NCI-H2171 treated with DMSO at 0.1 percent for 48 hours (cell line): ENCODE data around the gene CD44.

Experiments
- DNase-seq: peaks from one replicate; lab custom pipeline; 2025; lab: John Stamatoyannopoulos, UW

CD44 gene

DNA sequence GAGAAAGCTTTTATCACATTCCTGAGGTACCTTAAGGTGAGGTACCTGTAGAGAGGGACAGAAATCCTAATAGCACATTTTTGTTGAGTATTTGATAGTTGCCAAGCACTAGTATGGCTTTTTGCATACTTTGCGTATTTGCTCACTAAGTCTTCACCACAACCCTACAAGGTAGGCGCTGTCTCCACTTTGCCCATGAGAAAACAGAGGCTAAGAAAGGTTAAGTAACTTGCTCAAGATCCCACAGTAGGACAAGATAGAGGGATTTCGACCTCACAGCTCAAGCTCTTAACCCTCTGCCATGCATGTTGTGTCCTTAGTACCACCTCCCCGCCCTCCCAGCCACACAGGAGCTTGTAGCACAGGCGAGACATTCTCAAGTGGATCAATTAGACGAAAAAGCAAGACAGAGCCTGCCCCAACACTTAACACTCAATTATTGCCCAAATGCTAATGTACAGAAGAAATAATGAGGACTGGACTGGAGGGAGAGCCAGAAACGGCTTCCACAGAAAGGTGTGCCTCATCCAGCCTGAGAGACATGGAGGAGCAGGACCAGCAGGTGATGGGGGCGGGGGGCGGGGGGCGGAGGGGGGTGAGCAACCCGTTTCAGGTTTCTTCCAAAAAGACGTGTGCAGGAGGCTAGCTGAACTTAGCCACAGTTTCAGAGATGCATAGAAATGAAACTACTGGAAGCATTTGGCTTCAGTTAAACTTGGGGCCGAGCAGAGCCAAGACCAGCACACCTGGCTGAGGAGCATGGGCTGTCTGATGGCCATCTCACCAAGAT, 26.7 kb upstream of the CD44 start:
- DNase-seq, result peak; percentile 76

- DNase-seq, result no peak
Observed at GRCh38 chr11:35112846-35113105, 26.2 kb upstream of the CD44 start.

DNA sequence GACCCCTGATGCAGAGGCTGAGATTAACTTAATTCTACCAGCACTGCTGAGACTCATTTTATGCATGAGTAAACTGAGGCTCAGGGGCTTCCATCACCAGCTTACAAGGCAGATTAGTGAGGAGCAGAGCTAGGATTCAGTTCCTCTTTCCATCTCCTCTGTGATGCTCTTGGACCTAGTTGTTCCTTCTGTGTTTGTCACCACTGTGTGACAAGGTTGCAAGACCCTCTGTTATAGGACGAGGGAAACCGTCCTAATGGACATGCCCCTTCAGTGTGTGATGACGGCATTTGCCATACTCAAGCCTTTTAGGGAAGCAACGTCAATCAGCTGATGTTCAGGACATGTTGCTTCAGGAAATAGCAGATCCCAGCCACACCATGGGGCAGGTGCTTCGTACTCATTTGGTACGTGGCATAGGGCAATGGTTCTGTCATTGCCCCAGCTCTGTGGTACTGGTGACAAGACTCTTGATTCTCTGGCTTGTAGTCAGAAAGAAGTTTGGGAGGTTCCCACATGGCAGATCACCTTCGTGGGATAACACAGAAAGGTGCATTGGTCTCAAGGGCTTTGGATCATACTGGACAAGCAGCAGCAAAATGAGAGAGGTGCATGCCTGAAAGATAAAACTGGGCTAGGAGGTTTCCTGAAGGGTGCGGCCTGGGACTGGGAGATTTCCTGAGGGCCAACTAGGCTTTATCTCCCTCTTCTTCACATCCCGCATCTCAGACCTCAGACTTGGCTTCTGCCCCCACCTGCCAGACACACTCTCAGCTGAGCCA, 23.9 kb upstream of the CD44 start:
- no peak for DNase-seq

DNA sequence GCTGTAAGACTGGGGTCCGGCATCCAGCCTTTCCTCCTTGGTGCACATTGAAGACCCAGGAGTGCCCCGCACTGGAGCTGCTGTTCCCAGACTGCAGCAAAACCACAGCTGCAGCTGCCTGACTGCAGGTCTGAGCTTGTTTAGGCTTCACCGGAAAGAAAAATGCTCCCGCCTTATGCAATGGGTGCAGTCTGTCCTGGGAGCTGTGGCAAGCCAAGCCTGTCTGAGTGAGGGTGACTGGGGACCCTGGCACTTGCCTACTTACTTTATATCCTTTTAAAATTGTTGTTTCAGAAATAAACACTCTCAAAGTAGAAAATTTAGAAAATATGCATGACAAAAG, 23.3 kb upstream of the CD44 start:
- DNase-seq, result peak; percentile 17

GRCh38 chr11:35116245-35116644, 22.7 kb upstream of the CD44 start:
- DNase-seq, result no peak

- no peak for DNase-seq
Observed at GRCh38 chr11:35116762-35117640, 22.0 kb upstream of the CD44 start.

- DNase-seq, result no peak
Observed at GRCh38 chr11:35118906-35119305, 20.1 kb upstream of the CD44 start.

GRCh38 chr11:35121326-35121865, 17.6 kb upstream of the CD44 start:
- DNase-seq, result no peak

DNA sequence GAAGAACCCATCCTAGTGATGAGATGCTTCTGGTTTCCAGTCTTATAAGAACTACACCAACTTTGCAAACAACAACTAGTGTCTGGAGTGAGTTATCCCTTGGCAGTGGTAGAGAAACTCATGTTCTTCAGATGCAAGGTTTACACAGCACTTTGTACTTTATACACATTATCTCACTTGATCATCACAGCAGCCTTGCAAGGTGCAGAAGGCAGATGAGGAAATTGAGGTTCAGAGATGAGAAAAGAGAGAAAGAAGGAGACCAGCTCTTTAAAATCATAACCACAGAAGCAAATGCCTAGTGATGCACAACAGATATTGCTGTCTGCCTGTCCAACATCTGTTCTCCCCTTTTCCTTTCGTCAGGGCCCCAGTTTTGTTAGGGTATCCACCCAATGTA, 16.7 kb upstream of the CD44 start:
- DNase-seq, result no peak

GRCh38 chr11:35126000-35126878, 12.7 kb upstream of the CD44 start:
- no peak for DNase-seq

DNA sequence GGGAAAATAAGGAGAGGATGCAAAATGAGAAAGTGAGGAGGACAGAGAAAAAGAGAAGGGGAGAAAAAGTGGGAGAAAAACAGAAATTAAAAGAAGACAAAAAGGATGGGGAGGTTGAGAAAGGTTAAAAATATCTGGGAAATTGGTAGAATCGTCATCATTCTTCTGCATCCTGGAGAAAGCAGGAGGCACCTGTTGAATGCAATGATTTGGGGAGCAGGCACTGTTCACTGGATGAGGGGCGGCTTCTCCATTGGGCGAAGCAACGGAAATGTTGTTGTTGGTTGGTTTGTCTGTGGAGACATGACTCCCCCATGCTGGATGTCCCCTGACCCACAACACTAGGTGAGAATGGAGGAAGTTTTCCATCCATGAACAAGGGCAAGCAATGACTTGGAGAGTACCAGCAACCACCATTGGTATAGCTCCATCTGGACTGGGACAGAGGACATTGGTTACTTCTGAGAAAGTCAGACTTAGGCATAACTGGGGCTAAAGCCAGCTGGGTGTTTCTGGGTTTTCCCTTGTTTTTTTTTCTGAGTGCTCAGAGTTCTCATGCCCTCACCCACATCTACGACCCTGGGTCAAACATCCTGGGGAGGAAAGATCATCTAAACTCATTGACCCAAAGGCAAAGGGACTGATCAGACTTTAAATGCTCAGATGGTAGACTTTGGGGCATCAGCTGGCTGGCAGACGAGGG, 11.9 kb upstream of the CD44 start:
- DNase-seq, result no peak

GRCh38 chr11:35127619-35128018, 11.4 kb upstream of the CD44 start:
- DNase-seq, result no peak

DNA sequence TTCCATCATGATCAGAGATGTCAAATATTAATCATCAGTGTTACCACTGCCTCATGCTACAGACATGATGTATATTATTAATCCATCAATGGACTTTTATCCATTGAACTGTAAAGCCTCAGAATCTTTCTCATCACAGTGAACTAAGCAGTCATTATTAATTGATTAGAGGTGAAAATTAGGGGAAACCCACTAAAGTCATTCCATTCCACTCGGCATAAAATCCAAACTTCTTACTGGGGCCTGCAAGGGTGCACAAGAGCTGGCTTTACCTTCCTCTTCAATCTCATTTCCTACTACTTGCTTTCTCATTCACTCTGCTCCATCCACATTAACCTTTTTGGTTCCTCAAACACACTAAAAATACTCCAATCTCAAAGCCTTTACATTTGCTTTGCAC, 7.9 kb upstream of the CD44 start:
- no peak for DNase-seq

- DNase-seq, result peak; percentile 52
Observed at GRCh38 chr11:35131886-35132285, 7.1 kb upstream of the CD44 start.

DNA sequence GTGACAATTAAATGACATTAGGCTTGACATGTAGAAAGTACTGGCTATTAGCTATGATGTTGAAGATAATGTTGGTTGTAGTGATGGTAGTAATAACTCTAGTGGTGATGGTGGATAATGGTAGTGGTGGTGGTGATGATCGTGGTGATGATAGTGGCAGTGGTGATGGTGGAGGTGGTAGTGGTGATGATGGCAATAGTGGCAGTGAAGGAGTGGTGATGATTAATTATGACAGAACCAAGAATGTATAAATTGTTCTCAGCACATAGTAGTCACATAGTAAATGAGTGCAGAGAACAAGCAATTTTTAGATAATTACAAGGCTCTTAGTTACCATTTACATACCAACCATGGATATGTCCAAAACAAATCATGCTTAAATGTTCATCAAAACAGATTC, 5.3 kb upstream of the CD44 start:
- DNase-seq, result no peak

- DNase-seq, result no peak
Observed at GRCh38 chr11:35134403-35135148, 4.4 kb upstream of the CD44 start.

- no peak for DNase-seq
Observed at GRCh38 chr11:35135222-35135621, 3.7 kb upstream of the CD44 start.

GRCh38 chr11:35136311-35136710, 2.7 kb upstream of the CD44 start:
- no peak for DNase-seq

DNA sequence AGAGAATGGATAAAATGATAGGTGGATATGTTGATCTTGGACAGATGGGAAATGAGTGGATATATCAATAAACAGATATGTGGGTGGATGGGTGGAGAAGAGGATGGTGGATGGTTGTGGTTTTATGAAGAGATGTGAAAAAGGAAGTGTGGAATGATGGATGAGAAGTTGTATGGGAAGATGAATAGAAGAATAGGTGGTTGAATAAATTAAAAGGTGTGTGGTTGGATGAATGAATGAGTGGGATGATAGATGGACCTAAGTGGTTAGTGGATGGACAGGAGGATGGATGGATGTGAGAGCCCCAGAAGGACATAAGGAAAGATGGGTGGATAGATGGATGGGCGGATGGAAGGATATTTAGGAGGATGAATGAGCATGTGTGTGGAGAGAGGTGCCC, 913 bp upstream of the CD44 start:
- DNase-seq, result no peak

- no peak for DNase-seq
Observed at GRCh38 chr11:35138606-35138942, 397 bp upstream of the CD44 start.
